Breast epithelium (tissue), 4 donors: Measurements from ENCODE around the gene PTPDC1. TPM values are rescaled to one million over a fixed set of nuclear protein-coding genes. Genes with fewer than 3 reads are reported as not detected.
"Not testable (repeated sequence)": the region's sequence is repeated elsewhere in the genome, so short reads cannot be mapped to it uniquely, and the experiment has no call there.

ENCODE experiments used
- DNase-seq, 2 donors: peaks; one replicate each; pipeline ENCODE4 v3.0.0-alpha.2; 2019; ENCODE audit warnings: low spot score in 2 of 2
- H3K27ac ChIP-seq, 2 donors: fragments of 200-600 bp; sonication (generic) in 1 of 2; one replicate each; pipeline ENCODE4 v1.5.1; 2016 to 2019; ENCODE audit warnings: mild to moderate bottlenecking in 1 of 2
- H3K27me3 ChIP-seq, 2 donors: fragments of 200-600 bp; sonication (generic) in 1 of 2; one replicate each; pipeline versions ENCODE4 v1.5.1 to v1.6.0; 2017 to 2019; ENCODE audit warnings: control low read depth in 1 of 2, mild to moderate bottlenecking in 1 of 2
- H3K36me3 ChIP-seq: fragments of 200-600 bp; one replicate; pipeline ENCODE4 v1.5.1; 2019
- H3K4me1 ChIP-seq, 2 donors: fragments of 200-600 bp; sonication (generic); one replicate each; pipeline ENCODE4 v1.5.1; 2016 to 2019; ENCODE audit warnings: control low read depth in 1 of 2
- H3K4me3 ChIP-seq, 3 donors: fragments of 200-600 bp; sonication (generic); 1 replicate in 2 of 3; 2 replicates in 1 of 3; pipeline ENCODE4 v1.5.1; 2016 to 2019; ENCODE audit warnings: mild to moderate bottlenecking in 3 of 3, moderate library complexity in 2 of 3
- H3K9me3 ChIP-seq, 2 donors: fragments of 200-600 bp; sonication (generic) in 1 of 2; one replicate each; pipeline ENCODE4 v1.5.1; 2016 to 2019; ENCODE audit warnings: control low read depth in 1 of 2
- POLR2A ChIP-seq: fragments of 450-650 bp; IDR thresholded peaks from one replicate; pipeline ENCODE4 v1.6.1; 2016; ENCODE audit warnings: antibody characterized with exemption, mild to moderate bottlenecking, moderate library complexity
- POLR2AphosphoS5 ChIP-seq, 3 donors: sonication (generic); formaldehyde crosslinking; IDR thresholded peaks; one replicate each; pipeline ENCODE4 v1.6.1; 2017; ENCODE audit warnings: antibody characterized with exemption in 3 of 3
- intact Hi-C: fragments of 100-400 bp; cut with DNase I; formaldehyde crosslinking; loops from one replicate; pipeline ENCODE4 v1.15.1; 2023; ENCODE audit warnings: low total_unique reads
- total RNA-seq, 3 donors: library from RNA; depleted of rRNA; stranded (reverse); fragments of >200 nt; gene quantifications; one replicate each; pipeline ENCODE4 v1.1.0, GENCODE V29; 2016
- TF ChIP-seq, protein P1 (sequence below), 3 donors: fragments of 450-650 bp; IDR thresholded peaks; one replicate each; pipeline ENCODE4 v1.5.1; 2016 to 2017; ENCODE audit warnings: antibody characterized with exemption in 3 of 3, mild to moderate bottlenecking in 3 of 3, moderate library complexity in 3 of 3

The PTPDC1 gene
- total RNA-seq, 3 donors from 2014 or later: 11.4 to 12.1 (median 12.0) TPM

DNA sequence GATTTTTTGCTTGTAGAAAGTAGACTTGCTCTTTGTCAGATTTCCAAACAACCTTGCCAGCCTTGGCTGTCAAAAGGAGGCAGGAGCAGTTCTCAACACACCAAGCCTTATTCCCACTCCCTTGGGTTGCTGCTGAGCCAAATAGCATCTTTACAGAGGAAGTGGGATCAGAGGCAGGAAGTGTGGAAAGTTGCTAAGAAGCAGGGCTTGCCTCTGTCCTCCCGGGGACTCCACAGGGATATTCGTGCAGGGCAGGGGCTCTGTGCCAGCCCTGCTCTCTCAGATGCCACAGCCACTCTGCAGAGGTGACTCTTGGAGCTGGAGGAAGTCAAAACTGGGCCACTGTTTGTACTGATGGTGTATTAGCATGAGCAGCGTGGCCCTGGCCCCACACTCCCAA, 24.3 kb downstream of the PTPDC1 start:
- intact Hi-C loops: no loop called here
- H3K9me3 ChIP-seq: no peaks in the 10 kb centered on the region
- no peaks in the 10 kb centered on the region for H3K27me3 ChIP-seq
- H3K36me3 ChIP-seq: no peaks in the 10 kb centered on the region
- no peak for DNase-seq
- no peaks in the 10 kb centered on the region for H3K4me1 ChIP-seq
- TF ChIP-seq POLR2A: no peak
- TF ChIP-seq, protein P1, sequence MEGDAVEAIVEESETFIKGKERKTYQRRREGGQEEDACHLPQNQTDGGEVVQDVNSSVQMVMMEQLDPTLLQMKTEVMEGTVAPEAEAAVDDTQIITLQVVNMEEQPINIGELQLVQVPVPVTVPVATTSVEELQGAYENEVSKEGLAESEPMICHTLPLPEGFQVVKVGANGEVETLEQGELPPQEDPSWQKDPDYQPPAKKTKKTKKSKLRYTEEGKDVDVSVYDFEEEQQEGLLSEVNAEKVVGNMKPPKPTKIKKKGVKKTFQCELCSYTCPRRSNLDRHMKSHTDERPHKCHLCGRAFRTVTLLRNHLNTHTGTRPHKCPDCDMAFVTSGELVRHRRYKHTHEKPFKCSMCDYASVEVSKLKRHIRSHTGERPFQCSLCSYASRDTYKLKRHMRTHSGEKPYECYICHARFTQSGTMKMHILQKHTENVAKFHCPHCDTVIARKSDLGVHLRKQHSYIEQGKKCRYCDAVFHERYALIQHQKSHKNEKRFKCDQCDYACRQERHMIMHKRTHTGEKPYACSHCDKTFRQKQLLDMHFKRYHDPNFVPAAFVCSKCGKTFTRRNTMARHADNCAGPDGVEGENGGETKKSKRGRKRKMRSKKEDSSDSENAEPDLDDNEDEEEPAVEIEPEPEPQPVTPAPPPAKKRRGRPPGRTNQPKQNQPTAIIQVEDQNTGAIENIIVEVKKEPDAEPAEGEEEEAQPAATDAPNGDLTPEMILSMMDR (IDR thresholded peaks at IDR 0.05): no peak
- TF ChIP-seq POLR2AphosphoS5 (IDR thresholded peaks at IDR 0.05): no peak
- H3K4me3 ChIP-seq: no peak overlapping the region
- peak overlapping the region in 1 of 2 donors; percentile 56 for H3K27ac ChIP-seq

DNA sequence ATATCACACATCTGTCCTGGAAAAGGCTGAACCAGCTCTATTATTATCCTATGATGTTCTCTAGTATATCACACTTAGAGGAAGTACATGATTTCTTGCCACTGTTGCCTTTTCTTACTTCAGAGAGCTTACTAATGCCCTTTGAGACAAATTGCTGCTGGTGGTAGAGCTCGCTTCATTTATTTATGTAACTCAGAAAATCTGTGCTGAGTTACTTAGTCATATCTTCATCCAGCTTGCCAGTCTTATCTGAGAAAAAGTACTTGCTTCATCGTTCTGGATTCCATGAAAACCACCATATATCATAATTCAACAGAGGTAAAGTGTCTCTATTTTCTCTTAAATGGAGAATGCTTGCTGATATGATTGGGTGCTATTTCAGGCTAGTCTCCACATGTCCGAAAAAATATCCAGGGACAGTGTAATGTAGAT, 26.6 kb downstream of the PTPDC1 start:
- Histone ChIP-seq H3K4me3 (no peak overlapping the region), H3K4me1 (no peaks in the 10 kb centered on the region), H3K9me3 (no peaks in the 10 kb centered on the region), H3K36me3 (no peaks in the 10 kb centered on the region), H3K27me3 (no peaks in the 10 kb centered on the region), H3K27ac (no peak overlapping the region)
- DNase-seq: no peak
- TF ChIP-seq POLR2A (no peak), POLR2AphosphoS5 (IDR thresholded peaks at IDR 0.05) (no peak)
- TF ChIP-seq, protein P1 (IDR thresholded peaks at IDR 0.05): no peak
- intact Hi-C loops: no loop called here

DNA sequence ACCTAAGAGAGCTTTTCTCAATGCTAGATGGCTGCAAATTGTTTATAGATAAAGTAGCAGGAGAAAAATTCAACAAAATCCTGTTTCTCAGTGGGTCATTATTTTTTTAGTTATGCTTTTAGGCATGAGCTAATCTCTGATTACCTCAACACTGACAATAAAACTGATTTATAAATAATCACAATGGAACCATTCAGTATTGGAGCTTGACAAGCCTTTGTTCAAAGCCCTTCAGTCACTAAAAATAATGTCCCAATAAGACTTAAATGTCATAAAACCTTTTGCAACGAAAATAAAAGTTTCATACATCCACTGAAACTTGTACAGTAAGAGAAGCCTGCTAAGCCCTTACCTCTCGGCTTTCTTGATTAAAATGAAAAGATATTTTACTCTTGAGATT, 27.2 kb downstream of the PTPDC1 start:
- H3K27ac ChIP-seq: no peak overlapping the region
- H3K4me1 ChIP-seq: no peaks in the 10 kb centered on the region
- no peak overlapping the region for H3K4me3 ChIP-seq

DNA sequence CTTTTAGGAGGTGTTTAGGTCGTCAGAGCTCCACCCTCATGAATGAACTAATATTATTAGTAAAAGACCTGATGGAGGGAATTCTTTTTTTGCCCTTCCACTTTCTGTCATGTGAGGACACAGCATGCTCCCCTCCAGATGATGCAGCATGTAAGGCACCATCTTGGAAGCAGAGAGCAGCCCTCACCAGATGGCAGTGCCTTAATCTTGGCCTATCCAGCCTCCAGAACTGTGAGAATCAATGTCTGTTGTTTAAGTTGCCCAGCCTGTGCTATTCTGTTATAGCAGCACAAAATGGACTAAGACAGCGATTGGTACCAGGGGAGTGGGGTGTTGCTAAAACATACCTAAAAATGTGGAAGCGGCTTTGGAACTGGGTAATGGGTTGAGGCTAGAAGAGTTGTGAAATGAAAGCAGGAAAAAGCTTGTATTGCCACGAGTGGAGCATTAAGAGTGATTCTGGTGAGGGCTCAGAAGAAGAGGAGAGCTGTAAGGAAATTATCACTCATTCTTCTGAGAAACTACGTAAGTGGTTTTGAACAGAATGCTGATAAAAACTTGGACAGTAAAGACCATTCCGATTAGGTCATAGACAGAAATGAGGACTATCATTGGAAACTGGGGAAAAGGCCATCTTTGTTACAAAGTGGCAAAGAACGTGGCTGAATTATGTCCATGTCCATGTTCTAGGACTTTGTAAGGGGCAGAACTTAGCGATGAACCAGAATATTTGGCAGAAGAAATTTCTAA, 28.6 kb downstream of the PTPDC1 start:
- H3K27me3 ChIP-seq: no peaks in the 10 kb centered on the region
- no peak overlapping the region for H3K27ac ChIP-seq
- TF ChIP-seq POLR2A (no peak), POLR2AphosphoS5 (IDR thresholded peaks at IDR 0.05) (no peak)
- TF ChIP-seq, protein P1 (IDR thresholded peaks at IDR 0.05): no peak
- H3K9me3 ChIP-seq: no peaks in the 10 kb centered on the region
- no peak overlapping the region for H3K4me3 ChIP-seq
- intact Hi-C loops: no loop called here
- DNase-seq: no peak
- no peaks in the 10 kb centered on the region for H3K36me3 ChIP-seq
- no peaks in the 10 kb centered on the region for H3K4me1 ChIP-seq

More for the DNA sequence above, 27.2 kb downstream of the PTPDC1 start:
- Histone ChIP-seq H3K9me3 (no peaks in the 10 kb centered on the region), H3K36me3 (no peaks in the 10 kb centered on the region), H3K27me3 (no peaks in the 10 kb centered on the region)
- no peak for TF ChIP-seq POLR2AphosphoS5 (IDR thresholded peaks at IDR 0.05)
- TF ChIP-seq, protein P1 (IDR thresholded peaks at IDR 0.05): no peak
- TF ChIP-seq POLR2A: no peak
- DNase-seq: no peak
- intact Hi-C loops: no loop called here

DNA sequence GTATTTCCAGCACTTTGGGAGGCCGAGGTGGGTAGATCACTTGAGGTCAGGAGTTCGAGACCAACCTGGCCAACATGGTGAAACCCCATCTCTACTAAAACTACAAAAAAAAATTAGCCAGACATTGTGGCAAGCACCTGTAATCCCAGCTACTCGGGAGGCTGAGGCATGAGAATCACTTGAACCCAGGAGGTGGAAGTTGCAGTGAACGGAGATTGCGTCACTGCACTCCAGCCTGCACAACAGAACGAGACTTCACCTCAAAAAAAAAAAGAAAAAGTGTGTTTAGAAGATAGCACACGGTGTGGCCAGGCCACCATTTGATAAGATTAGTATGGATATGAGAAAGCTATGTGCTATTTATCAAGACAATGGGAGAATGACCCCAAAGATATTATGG, 35.8 kb downstream of the PTPDC1 start:
- H3K4me3 ChIP-seq, H3K36me3 ChIP-seq, DNase-seq, H3K4me1 ChIP-seq, H3K27ac ChIP-seq, H3K9me3 ChIP-seq, intact Hi-C loops, H3K27me3 ChIP-seq: not testable (repeated sequence)
